ENCODE measurements around the gene KLHL25.
A peak's percentile ranks its signal among the peaks of the same experiment; 100 is the strongest.
"Not testable (repeated sequence)": the region's sequence is repeated elsewhere in the genome, so short reads cannot be mapped to it uniquely, and the experiment has no call there.

KLHL25 gene

DNA sequence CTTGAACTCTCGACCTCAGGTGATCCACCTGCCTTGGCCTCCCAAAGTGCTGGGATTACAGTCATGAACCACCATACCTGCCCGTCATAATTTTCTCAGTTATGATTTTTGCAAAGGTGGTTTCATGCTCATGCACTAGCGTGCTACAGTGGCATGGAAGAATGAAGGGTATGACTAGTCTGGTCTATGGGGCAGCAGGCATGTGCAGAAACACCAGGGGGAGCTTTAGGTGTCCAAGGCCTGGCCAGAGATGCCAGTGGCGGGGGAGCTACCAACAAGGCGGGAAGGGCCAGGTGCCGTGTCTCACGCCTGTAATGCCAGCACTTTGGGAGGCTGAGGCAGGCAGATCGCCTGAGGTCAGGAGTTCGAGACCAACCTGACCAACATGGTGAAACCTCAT lies 7.9 kb upstream of the KLHL25 start:
- not testable (repeated sequence) for DNase-seq

- DNase-seq = no peak
These were observed 5.9 kb upstream of the KLHL25 start for GRCh38 chr15:85800478-85801123.

- not testable (repeated sequence) for DNase-seq
These were observed 1.6 kb upstream of the KLHL25 start for GRCh38 chr15:85796371-85796770.

- no peak for DNase-seq
These were observed 896 bp upstream of the KLHL25 start for GRCh38 chr15:85795337-85796305.

GRCh38 chr15:85793641-85794597 lies 806 bp downstream of the KLHL25 start:
- DNase-seq = peak; percentile 14

DNA sequence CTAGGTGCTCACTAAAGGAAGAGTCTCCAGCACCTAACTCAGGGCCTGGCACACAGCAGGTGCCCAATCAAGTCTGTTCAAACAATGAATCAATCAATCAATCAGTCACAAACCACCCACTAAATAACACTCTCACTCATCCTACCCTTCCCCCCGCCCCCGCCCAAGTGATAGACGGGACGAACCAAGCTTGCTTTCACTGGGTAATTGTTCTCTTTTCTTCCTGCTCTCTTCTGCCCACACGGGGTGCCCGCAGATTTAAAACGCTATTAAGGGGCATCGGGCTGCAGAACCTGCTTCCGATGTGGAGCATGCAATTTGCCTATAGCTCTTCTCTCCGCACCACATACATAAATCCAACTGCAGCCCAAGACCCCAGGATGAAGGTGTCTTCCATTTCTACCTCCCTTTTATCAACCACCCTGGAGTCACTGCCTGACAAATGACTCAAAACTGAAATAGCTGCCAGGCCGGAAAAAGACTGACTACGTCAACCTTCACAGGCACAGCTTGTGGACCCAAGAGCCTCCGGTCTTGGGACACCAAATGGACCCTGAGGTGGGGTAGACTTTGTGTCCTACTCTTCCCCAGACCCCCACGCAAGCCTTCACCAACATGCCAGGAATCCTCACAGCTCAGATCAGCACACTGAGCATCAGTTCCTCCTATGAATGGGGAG lies 1.7 kb downstream of the KLHL25 start:
- no peak for DNase-seq

DNA sequence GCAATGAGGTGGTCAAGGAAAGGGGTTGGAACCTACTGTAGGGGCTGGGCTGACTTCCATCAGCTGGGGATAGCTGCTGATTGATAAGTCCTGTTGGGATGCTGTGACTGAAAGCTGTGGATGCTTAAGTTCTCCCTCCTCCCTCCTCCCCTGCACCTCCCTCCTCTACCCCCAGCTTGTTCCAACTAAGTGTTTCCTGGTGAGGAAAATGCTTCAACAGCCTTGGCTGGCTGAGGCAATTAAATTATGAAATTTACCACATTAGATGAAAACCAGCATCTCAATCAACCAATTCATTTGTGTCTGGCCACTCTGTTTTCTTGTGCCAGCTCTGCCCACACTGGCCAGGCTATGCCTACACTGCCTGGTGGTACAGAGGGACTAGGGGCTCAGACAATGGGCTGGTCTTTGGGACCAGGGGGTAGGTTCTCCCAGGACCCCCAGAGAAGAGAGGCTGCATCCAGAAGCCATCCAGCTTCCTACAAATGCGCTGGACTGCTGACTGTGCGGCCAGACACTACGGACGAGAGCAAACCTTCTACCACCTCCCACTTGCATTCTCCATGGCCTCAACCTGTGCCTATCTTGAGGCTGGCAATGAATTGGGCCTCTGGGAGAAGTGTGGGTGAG lies 2.5 kb downstream of the KLHL25 start:
- DNase-seq = no peak

- no peak for DNase-seq
These were observed 5.2 kb downstream of the KLHL25 start for GRCh38 chr15:85789496-85789875.

GRCh38 chr15:85788771-85789495 lies 5.8 kb downstream of the KLHL25 start:
- DNase-seq = no peak

DNA sequence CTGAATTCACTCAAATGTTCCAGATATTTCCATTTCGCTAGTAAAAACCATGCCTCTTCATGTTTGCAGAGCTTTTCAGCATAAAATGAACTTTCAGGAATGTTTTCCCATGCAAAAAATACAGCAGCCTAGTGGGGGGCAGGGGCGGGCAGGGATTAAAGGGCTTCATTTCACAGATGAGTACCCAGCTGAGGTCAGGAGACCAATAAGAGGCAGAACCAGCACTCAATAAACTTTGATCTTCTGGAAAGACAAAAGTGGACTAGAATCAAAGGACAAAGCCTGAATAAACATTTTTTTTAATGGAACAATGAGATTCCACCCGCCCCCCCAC lies 8.0 kb downstream of the KLHL25 start:
- DNase-seq = no peak

GRCh38 chr15:85785887-85786780 lies 8.6 kb downstream of the KLHL25 start:
- DNase-seq = no peak

GRCh38 chr15:85782064-85782463 lies 12.7 kb downstream of the KLHL25 start:
- no peak for DNase-seq

- no peak for DNase-seq
These were observed 13.6 kb downstream of the KLHL25 start for GRCh38 chr15:85781099-85781498.

DNA sequence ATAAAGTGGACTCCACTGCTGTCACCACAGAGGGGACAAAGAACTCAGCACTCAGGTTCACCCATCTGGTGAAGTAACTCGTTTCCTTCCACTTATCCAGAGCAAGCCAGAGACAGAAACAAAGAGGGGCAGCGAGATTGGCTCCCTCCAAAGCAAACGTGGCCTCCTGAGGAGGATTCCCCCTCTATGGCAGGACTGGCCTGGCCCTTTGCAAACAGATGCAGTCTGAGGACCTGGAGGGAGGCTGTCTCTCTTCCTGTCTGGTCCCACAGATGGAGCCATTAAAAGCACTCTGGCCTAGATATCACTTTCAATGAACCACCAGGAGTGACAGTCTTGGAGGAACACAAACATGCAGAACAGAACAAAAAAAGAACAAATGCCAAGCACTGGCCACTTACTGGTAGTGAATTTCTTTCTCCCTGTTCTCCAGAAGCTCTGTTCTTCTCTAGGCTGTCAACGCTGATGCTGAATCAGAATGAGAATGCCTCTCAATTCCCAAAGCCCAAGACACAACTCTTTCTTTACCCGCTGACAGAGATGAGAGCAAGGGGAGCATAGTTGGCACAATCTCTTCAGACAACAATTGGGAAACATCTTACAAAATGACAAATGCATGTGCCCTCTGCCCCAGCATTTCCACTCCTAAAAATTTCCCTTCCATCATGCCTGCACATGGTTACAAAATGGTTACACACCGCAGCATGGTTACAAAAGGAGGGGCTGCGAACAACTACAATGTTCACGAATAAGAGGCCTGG lies 14.3 kb downstream of the KLHL25 start:
- DNase-seq = no peak

DNA sequence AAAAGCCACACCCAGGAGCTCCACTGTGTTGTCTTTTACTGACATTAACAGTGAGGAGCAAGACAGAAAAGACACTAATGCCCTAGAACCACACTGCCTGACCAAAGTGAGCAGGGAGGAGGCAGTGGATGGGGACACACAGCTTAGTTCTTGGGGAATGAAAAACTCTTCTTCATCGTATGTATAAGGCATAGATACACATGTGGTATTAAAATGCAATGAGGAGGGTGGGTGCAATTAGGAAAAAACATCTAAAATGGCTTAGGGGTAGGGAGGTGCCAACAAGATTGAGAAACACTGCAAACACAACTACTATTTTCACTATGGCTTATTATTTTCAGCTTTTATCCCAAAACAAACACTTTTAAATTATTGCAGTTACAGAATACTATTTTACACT lies 15.5 kb downstream of the KLHL25 start:
- no peak for DNase-seq

DNA sequence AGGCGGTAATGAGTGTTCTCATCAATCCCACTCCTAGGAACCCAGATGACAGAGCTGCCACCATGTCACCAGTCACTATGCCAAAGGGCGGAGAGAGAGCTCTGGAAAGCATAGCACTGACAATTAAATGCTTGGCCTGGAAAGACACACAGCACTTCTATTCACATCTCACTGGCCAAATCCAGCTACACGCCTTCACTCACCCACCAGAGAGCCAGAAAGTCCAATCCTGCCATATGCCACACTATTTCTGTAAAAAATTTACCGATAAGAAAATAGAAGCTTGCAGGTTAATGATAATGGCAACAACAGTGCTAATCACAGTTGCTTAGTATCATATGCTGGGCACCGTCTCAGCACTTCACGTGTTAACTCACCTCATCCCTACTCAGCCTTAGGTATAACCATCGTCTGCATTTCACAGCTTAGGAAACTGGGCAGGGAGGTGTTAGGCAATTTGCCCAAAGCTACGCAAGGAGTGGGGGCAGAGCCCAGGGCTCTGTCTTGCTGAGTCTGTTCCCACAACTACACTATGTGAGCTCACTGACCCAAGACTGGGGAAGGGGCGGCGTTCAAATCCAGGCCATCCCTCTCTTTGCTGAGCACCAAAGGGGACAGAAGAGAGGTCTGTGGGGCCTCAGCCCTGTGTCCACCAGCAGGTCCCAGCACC lies 16.5 kb downstream of the KLHL25 start:
- DNase-seq = no peak

DNA sequence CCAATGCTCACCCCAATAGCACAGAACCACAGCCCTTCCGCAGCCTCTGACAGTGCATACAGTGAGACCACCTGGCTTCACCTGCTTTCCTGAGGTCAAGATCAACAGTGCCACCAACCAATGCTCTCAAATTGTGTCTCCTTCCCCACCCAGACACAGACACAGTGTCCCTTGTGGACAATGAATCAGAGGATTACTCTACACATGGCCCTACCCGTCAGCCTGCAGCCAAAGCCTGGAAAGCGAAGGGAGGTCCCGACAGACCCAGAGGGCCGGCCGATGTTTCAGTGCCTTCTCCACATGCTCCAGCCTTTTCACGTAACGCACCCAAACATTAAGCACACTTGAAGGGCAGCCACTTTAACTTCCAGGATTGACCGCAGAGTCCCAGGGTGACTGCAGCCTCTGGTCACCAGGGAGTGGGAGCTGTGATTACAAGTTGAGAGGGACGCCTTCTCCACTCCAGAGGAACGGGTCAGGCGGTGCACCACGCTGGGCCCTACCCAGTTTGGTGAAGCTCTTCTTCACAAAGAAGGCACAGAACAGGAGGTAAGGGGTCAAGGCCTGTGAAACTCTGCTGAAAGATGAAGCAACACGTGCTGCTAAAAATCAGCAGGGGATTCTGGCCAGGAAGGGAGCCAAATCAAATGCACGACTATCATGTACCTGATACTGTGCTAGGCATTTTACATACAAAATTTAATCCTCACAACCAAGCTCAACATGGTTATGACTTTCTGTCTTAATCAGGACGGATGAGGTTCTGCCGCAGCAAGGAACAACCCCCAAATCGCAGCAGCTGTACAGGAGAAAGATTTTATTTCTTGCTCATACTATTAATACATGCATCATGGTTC lies 17.2 kb downstream of the KLHL25 start:
- DNase-seq = no peak

GRCh38 chr15:85773970-85774369 lies 20.8 kb downstream of the KLHL25 start:
- no peak for DNase-seq
